Keratinocyte (primary cell): ENCODE results near the gene EXT2. TPM values are rescaled to one million over a fixed set of nuclear protein-coding genes. Genes with fewer than 3 reads are reported as not detected.

ENCODE experiments used
- DNase-seq: peaks from one replicate; pipeline ENCODE4 v3.0.0-alpha.2; 2011; ENCODE audit warnings: low read depth, missing footprints, low spot score
- FAIRE-seq: peaks from 2 replicates; lab custom pipeline; 2011; peaks lifted over from hg19 to GRCh38; lab: Jason Lieb, UNC
- H2AFZ ChIP-seq: 2 replicates; pipeline ENCODE4 v1.6.0; 2012; ENCODE audit warnings: low read length, control low read depth, inconsistent platforms; ENCODE audit not compliant: control insufficient read depth
- H3K27ac ChIP-seq: 2 replicates; pipeline ENCODE4 v1.5.1; 2011; ENCODE audit warnings: low read length; ENCODE audit not compliant: control insufficient read depth, insufficient read depth
- H3K27me3 ChIP-seq: 3 replicates; pipeline ENCODE4 v1.6.0; 2011; ENCODE audit warnings: low read length; ENCODE audit not compliant: control insufficient read depth, insufficient read depth; ENCODE audit errors: extremely low read depth
- H3K36me3 ChIP-seq, 2 experiments: 2 replicates in 1 of 2; 3 replicates in 1 of 2; pipeline ENCODE4 v1.5.1; 2011; ENCODE audit warnings: low read length in 2 of 2, mild to moderate bottlenecking in 1 of 2; ENCODE audit not compliant: control insufficient read depth in 2 of 2, insufficient read depth in 2 of 2; ENCODE audit errors: extremely low read depth in 1 of 2
- H3K4me1 ChIP-seq: 3 replicates; pipeline ENCODE4 v1.5.1; 2011; ENCODE audit warnings: low read length; ENCODE audit not compliant: control insufficient read depth, insufficient read depth; ENCODE audit errors: extremely low read depth
- H3K4me2 ChIP-seq: 3 replicates; pipeline ENCODE4 v1.6.0; 2011; ENCODE audit warnings: low read depth, low read length; ENCODE audit not compliant: control insufficient read depth, insufficient read depth; ENCODE audit errors: extremely low read depth
- H3K4me3 ChIP-seq, 3 experiments: fragments of 200-600 bp in 1 of 3; sonication (generic) in 1 of 3; 2 replicates in 2 of 3; 3 replicates in 1 of 3; pipeline ENCODE4 v1.5.1; 2011 to 2016; ENCODE audit warnings: low read length in 3 of 3, mild to moderate bottlenecking in 3 of 3, control low read depth in 2 of 3, inconsistent platforms in 1 of 3, low read depth in 1 of 3, mixed read lengths in 1 of 3, mixed run types in 1 of 3, moderate library complexity in 1 of 3; ENCODE audit not compliant: control insufficient read depth in 2 of 3, insufficient read depth in 2 of 3; ENCODE audit errors: extremely low read depth in 1 of 3
- H3K79me2 ChIP-seq: 2 replicates; pipeline ENCODE4 v1.6.0; 2012; ENCODE audit warnings: low read length; ENCODE audit not compliant: control insufficient read depth, insufficient read depth
- H3K9ac ChIP-seq: 3 replicates; pipeline ENCODE4 v1.6.0; 2011; ENCODE audit warnings: low read length; ENCODE audit not compliant: control insufficient read depth, insufficient read depth; ENCODE audit errors: extremely low read depth
- H3K9me1 ChIP-seq: 3 replicates; pipeline ENCODE4 v1.6.0; 2011; ENCODE audit warnings: low read length; ENCODE audit not compliant: control insufficient read depth, insufficient read depth; ENCODE audit errors: extremely low read depth
- H3K9me3 ChIP-seq: 2 replicates; pipeline ENCODE4 v1.5.1; 2012; ENCODE audit warnings: low read depth, low read length; ENCODE audit not compliant: control insufficient read depth
- H4K20me1 ChIP-seq: 3 replicates; pipeline ENCODE4 v1.6.0; 2011; ENCODE audit warnings: low read length; ENCODE audit not compliant: control insufficient read depth, insufficient read depth; ENCODE audit errors: extremely low read depth
- EZH2 ChIP-seq: IDR thresholded peaks from one replicate; pipeline ENCODE4 v1.6.1; 2012; ENCODE audit warnings: inconsistent platforms, mild to moderate bottlenecking, low read length, moderate library complexity
- dilution Hi-C: fragments of 300-500 bp; cut with MboI; formaldehyde crosslinking; loops from one replicate; pipeline ENCODE4 v1.7.0; 2020; ENCODE audit warnings: low sequenced_read_pairs; ENCODE audit not compliant: extremely low pct_ligation_motif_present
- polyA plus RNA-seq, 5 experiments: library from polyadenylated mRNA; depleted of rRNA in 3 of 5; stranded (reverse) in 3 of 5; stranded (forward) in 1 of 5; unstranded in 1 of 5; fragments of >200 nt; gene quantifications; 1 replicate in 1 of 5; 2 replicates in 3 of 5; 3 replicates in 1 of 5; pipeline versions ENCODE4 v1.2.1 to v1.2.3, GENCODE V29; 2011 to 2012; ENCODE audit warnings: missing spikeins in 2 of 5, low read depth in 1 of 5, low replicate concordance in 1 of 5
- TF ChIP-seq, protein P1 (sequence below), 3 experiments: IDR thresholded peaks in 1 of 3; conservative IDR thresholded peaks in 1 of 3; optimal IDR thresholded peaks in 1 of 3; 2 replicates in 2 of 3; 3 replicates in 1 of 3; pipeline versions ENCODE3 to v1.5.1; 2011; ENCODE audit warnings: low read length in 3 of 3, mild to moderate bottlenecking in 3 of 3, moderate library complexity in 2 of 3, control low read depth in 1 of 3, inconsistent platforms in 1 of 3; ENCODE audit not compliant: insufficient read depth in 2 of 3; ENCODE audit errors: extremely low read depth in 1 of 3

Gene EXT2
- polyA plus RNA-seq, 1 donor (not counting 4 experiments of a cell fraction or from before 2014, with no cell fraction given), result 148 TPM

DNA sequence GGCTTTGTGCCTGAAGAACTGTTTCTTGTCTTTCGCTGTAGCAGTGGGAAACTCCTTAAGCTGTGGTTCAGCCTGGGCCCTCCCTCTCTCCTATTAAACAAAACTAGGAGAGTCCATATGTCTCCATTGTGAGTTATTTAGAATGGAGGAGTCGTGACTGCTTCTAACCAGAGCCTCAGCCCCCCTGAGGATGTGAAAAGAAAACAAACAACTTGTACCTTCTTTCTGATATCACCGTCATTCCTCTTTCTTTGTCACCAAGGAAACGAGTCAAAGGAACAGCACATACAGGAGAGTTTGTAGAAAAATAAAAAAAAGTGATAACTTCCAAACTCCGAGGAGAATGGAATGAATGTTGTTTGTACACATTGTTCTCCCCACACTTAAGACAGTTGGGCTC lies 11.6 kb upstream of the EXT2 start:
- Histone ChIP-seq H3K79me2 (no peaks in the 10 kb centered on the region), H3K9me3 (no peaks in the 10 kb centered on the region)
- no peak for FAIRE-seq

DNA sequence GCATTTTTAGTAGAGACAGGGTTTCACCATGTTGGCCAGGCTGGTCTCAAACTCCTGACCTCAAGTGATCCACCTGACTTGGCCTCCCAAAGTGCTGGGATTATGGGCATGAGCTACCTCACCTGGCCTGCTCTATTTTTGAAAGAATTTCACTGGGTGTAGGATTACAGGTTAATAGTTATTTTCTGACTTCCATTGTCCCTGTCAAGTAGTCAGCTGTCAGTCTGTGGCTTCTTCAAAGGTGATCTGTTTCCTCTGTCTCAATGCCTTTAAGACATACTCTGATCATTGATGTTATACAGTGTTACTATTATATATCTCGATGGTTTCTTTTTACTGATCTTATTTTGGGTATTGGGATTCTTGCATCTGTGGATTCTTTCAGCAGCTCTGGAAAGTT lies 10.1 kb upstream of the EXT2 start:
- Histone ChIP-seq H3K79me2 (no peaks in the 10 kb centered on the region), H3K36me3 (no peaks in the 10 kb centered on the region)
- no peak for FAIRE-seq

More for the DNA sequence above, 11.6 kb upstream of the EXT2 start:
- no peak for TF ChIP-seq EZH2
- TF ChIP-seq, protein P1, sequence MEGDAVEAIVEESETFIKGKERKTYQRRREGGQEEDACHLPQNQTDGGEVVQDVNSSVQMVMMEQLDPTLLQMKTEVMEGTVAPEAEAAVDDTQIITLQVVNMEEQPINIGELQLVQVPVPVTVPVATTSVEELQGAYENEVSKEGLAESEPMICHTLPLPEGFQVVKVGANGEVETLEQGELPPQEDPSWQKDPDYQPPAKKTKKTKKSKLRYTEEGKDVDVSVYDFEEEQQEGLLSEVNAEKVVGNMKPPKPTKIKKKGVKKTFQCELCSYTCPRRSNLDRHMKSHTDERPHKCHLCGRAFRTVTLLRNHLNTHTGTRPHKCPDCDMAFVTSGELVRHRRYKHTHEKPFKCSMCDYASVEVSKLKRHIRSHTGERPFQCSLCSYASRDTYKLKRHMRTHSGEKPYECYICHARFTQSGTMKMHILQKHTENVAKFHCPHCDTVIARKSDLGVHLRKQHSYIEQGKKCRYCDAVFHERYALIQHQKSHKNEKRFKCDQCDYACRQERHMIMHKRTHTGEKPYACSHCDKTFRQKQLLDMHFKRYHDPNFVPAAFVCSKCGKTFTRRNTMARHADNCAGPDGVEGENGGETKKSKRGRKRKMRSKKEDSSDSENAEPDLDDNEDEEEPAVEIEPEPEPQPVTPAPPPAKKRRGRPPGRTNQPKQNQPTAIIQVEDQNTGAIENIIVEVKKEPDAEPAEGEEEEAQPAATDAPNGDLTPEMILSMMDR (optimal IDR thresholded peaks at IDR 0.05 in 1 of 3, IDR thresholded peaks at IDR 0.05 in 1 of 3, conservative IDR thresholded peaks at IDR 0.05 in 1 of 3; ENCODE audit: extremely low read depth in 1 of 3, insufficient read depth in 2 of 3, low read length in 3 of 3), result no peak
- DNase-seq, result no peak
- no peaks in the 10 kb centered on the region for H3K27me3 ChIP-seq
- dilution Hi-C loops, result no loop called here
- H3K36me3 ChIP-seq, result no peaks in the 10 kb centered on the region
- no peaks in the 10 kb centered on the region for H3K9me1 ChIP-seq
- no peaks in the 10 kb centered on the region for H3K4me1 ChIP-seq
- no peaks in the 10 kb centered on the region for H4K20me1 ChIP-seq
- H3K4me3 ChIP-seq, result no peak overlapping the region
- no peak overlapping the region for H3K27ac ChIP-seq
- H3K9ac ChIP-seq, result no peak overlapping the region
- no peak overlapping the region for H2AFZ ChIP-seq
- no peak overlapping the region for H3K4me2 ChIP-seq

More for the DNA sequence above, 10.1 kb upstream of the EXT2 start:
- Histone ChIP-seq H2AFZ (no peak overlapping the region), H4K20me1 (no peaks in the 10 kb centered on the region), H3K27me3 (peaks cover 3% of the 10 kb centered on the region), H3K9me1 (no peaks in the 10 kb centered on the region), H3K4me1 (no peaks in the 10 kb centered on the region), H3K27ac (no peak overlapping the region), H3K4me2 (no peak overlapping the region), H3K9me3 (no peaks in the 10 kb centered on the region), H3K4me3 (no peak overlapping the region), H3K9ac (no peak overlapping the region)
- no peak for DNase-seq
- dilution Hi-C loops, result no loop called here
- TF ChIP-seq EZH2, result no peak
- TF ChIP-seq, protein P1 (optimal IDR thresholded peaks at IDR 0.05 in 1 of 3, IDR thresholded peaks at IDR 0.05 in 1 of 3, conservative IDR thresholded peaks at IDR 0.05 in 1 of 3; ENCODE audit: extremely low read depth in 1 of 3, insufficient read depth in 2 of 3, low read length in 3 of 3), result no peak
